H1 (cell line): Measurements from ENCODE around the gene PLEKHH2. TPM values are rescaled to one million over a fixed set of nuclear protein-coding genes. Genes with fewer than 3 reads are reported as not detected.

Source experiments
- CTCF ChIA-PET: fragments of 300-600 bp; sonication (Branson Sonifier 250); formaldehyde crosslinking; loops from one replicate; lab custom pipeline; 2021; ENCODE audit not compliant: partially characterized antibody; lab: Charles Lee
- POLR2A ChIA-PET: fragments of 300-600 bp; sonication (Branson Sonifier 250); formaldehyde crosslinking; loops from one replicate; lab custom pipeline; 2021; ENCODE audit warnings: inconsistent platforms; ENCODE audit not compliant: partially characterized antibody; lab: Charles Lee
- DNase-seq, 2 experiments: peaks; one replicate each; pipeline versions ENCODE4 v3.0.0 to v3.0.0-alpha.2; 2010 to 2022; ENCODE audit warnings: low spot score in 2 of 2, low read depth in 1 of 2, mixed read lengths in 1 of 2
- FAIRE-seq: peaks from 2 replicates; lab custom pipeline; 2011; peaks lifted over from hg19 to GRCh38; lab: Jason Lieb, UNC
- H2AFZ ChIP-seq: 2 replicates; pipeline ENCODE4 v1.8.1; 2012; ENCODE audit warnings: low read length, inconsistent platforms
- H2AK5ac ChIP-seq: 2 replicates; pipeline ENCODE4 v1.6.1; 2013; ENCODE audit warnings: low read depth, low read length
- H2BK120ac ChIP-seq: replicated peaks from 2 replicates; pipeline ENCODE3; 2013; ENCODE audit warnings: low read depth, low read length, inconsistent platforms
- H2BK12ac ChIP-seq: 2 replicates; pipeline ENCODE4 v1.6.1; 2013; ENCODE audit warnings: low read depth, low read length
- H2BK15ac ChIP-seq: 2 replicates; pipeline ENCODE4 v1.6.1; 2013; ENCODE audit warnings: low read length
- H2BK20ac ChIP-seq: 2 replicates; pipeline ENCODE4 v1.6.1; 2013; ENCODE audit warnings: low read length
- H2BK5ac ChIP-seq: 2 replicates; pipeline ENCODE4 v1.6.1; 2013; ENCODE audit warnings: low read depth, low read length
- H3K14ac ChIP-seq: 2 replicates; pipeline ENCODE4 v1.6.1; 2013; ENCODE audit warnings: inconsistent platforms; ENCODE audit not compliant: insufficient read length
- H3K18ac ChIP-seq: 2 replicates; pipeline ENCODE4 v1.6.1; 2013; ENCODE audit warnings: low read length; ENCODE audit errors: extremely low read depth
- H3K23ac ChIP-seq: 2 replicates; pipeline ENCODE4 v1.6.1; 2013; ENCODE audit warnings: inconsistent platforms; ENCODE audit not compliant: insufficient read length
- H3K23me2 ChIP-seq: 2 replicates; pipeline ENCODE4 v1.6.1; 2013; ENCODE audit warnings: low read depth, low read length
- H3K27ac ChIP-seq: 2 replicates; pipeline ENCODE4 v1.6.1; 2011; ENCODE audit warnings: low read depth, low read length, inconsistent platforms
- H3K27me3 ChIP-seq, 4 experiments: replicated peaks in 1 of 4; 1 replicate in 1 of 4; 2 replicates in 3 of 4; pipeline versions ENCODE4 v1.6.1 to v1.8.1; 2011 to 2013; ENCODE audit warnings: low read length in 3 of 4, mild to moderate bottlenecking in 3 of 4, inconsistent platforms in 2 of 4, mixed read lengths in 2 of 4, moderate library complexity in 1 of 4; ENCODE audit not compliant: control insufficient read depth in 3 of 4, insufficient read depth in 3 of 4; ENCODE audit errors: extremely low read depth in 1 of 4
- H3K36me3 ChIP-seq, 4 experiments: 2 replicates each; pipeline versions ENCODE4 v1.6.1 to v1.8.1; 2011 to 2013; ENCODE audit warnings: mild to moderate bottlenecking in 4 of 4, low read length in 3 of 4, moderate library complexity in 2 of 4, control low read depth in 1 of 4, inconsistent platforms in 1 of 4; ENCODE audit not compliant: insufficient read depth in 4 of 4, control insufficient read depth in 2 of 4
- H3K4ac ChIP-seq: replicated peaks from 2 replicates; pipeline ENCODE3; 2013; ENCODE audit warnings: low read length, low read depth, mixed read lengths, inconsistent platforms; ENCODE audit not compliant: insufficient read length
- H3K4me1 ChIP-seq, 4 experiments: replicated peaks in 1 of 4; 1 replicate in 1 of 4; 2 replicates in 3 of 4; pipeline versions ENCODE4 v1.6.1 to v1.8.1; 2011 to 2013; ENCODE audit warnings: low read length in 3 of 4, inconsistent platforms in 2 of 4, mixed read lengths in 1 of 4; ENCODE audit not compliant: insufficient read depth in 4 of 4, control insufficient read depth in 3 of 4
- H3K4me2 ChIP-seq, 2 experiments: 2 replicates each; pipeline versions ENCODE4 v1.6.1 to v1.8.1; 2011 to 2013; ENCODE audit warnings: low read depth in 2 of 2, low read length in 2 of 2, control low read depth in 1 of 2, inconsistent platforms in 1 of 2, mild to moderate bottlenecking in 1 of 2; ENCODE audit not compliant: insufficient read depth in 1 of 2
- H3K4me3 ChIP-seq, 4 experiments: fragments of 200-600, 300-600 bp in 1 of 4; sonication (generic), shearing (Covaris generic), sonication (Bioruptor Twin) in 1 of 4; 2 replicates each; pipeline versions ENCODE4 v1.5.1 to v1.8.1; 2011 to 2016; ENCODE audit warnings: low read length in 4 of 4, low read depth in 3 of 4, control low read depth in 2 of 4, inconsistent platforms in 2 of 4, mild to moderate bottlenecking in 2 of 4, mixed read lengths in 1 of 4, moderate library complexity in 1 of 4; ENCODE audit not compliant: insufficient read depth in 2 of 4; ENCODE audit errors: extremely low read depth in 1 of 4
- H3K56ac ChIP-seq: replicated peaks from 2 replicates; pipeline ENCODE3; 2013; ENCODE audit warnings: low read depth, mild to moderate bottlenecking, mixed read lengths, low read length, inconsistent platforms; ENCODE audit not compliant: insufficient read length
- H3K79me1 ChIP-seq: 2 replicates; pipeline ENCODE4 v1.6.1; 2013; ENCODE audit warnings: low read depth, low read length, control low read depth
- H3K79me2 ChIP-seq, 2 experiments: 2 replicates each; pipeline versions ENCODE4 v1.6.1 to v1.8.1; 2012 to 2013; ENCODE audit warnings: low read length in 2 of 2, mild to moderate bottlenecking in 2 of 2, inconsistent platforms in 1 of 2; ENCODE audit not compliant: insufficient read depth in 2 of 2, control insufficient read depth in 1 of 2
- H3K9ac ChIP-seq, 4 experiments: replicated peaks in 1 of 4; 1 replicate in 1 of 4; 2 replicates in 3 of 4; pipeline versions ENCODE4 v1.6.1 to v1.8.1; 2011 to 2013; ENCODE audit warnings: low read depth in 3 of 4, low read length in 3 of 4, control low read depth in 2 of 4, mild to moderate bottlenecking in 2 of 4, moderate library complexity in 2 of 4, inconsistent platforms in 1 of 4; ENCODE audit errors: extremely low read depth in 1 of 4
- H3K9me3 ChIP-seq, 2 experiments: 2 replicates each; pipeline versions ENCODE4 v1.6.1 to v1.8.1; 2012 to 2013; ENCODE audit warnings: mild to moderate bottlenecking in 2 of 2, moderate library complexity in 2 of 2, control low read depth in 1 of 2, inconsistent platforms in 1 of 2, low read depth in 1 of 2, low read length in 1 of 2, mixed read lengths in 1 of 2; ENCODE audit not compliant: insufficient read depth in 2 of 2
- H4K20me1 ChIP-seq, 2 experiments: replicated peaks in 1 of 2; 2 replicates each; pipeline versions ENCODE3 to v1.8.1; 2011 to 2013; ENCODE audit warnings: inconsistent platforms in 2 of 2, low read length in 2 of 2, mild to moderate bottlenecking in 1 of 2; ENCODE audit not compliant: insufficient read depth in 2 of 2, control insufficient read depth in 1 of 2
- H4K5ac ChIP-seq: 2 replicates; pipeline ENCODE4 v1.6.1; 2013; ENCODE audit warnings: low read length, low read depth, mixed read lengths, inconsistent platforms; ENCODE audit not compliant: insufficient read length
- H4K8ac ChIP-seq: 2 replicates; pipeline ENCODE4 v1.8.0; 2013; ENCODE audit warnings: mild to moderate bottlenecking, moderate library complexity, low read length, inconsistent platforms; ENCODE audit not compliant: insufficient read depth; ENCODE audit errors: extremely low read depth
- H4K91ac ChIP-seq: replicated peaks from 2 replicates; pipeline ENCODE3; 2013; ENCODE audit warnings: low read length, mixed read lengths, inconsistent platforms; ENCODE audit not compliant: insufficient read length
- RBBP5 ChIP-seq: IDR thresholded peaks from 2 replicates; pipeline ENCODE4 v1.7.1; 2012; ENCODE audit warnings: low read depth, mild to moderate bottlenecking, inconsistent platforms, low read length, moderate library complexity, borderline replicate concordance
- SIN3A ChIP-seq, 2 experiments: IDR thresholded peaks in 1 of 2; conservative IDR thresholded peaks in 1 of 2; 2 replicates each; pipeline ENCODE4 v1.6.1; 2011 to 2012; ENCODE audit warnings: low read length in 2 of 2, improper control_type of control experiment in 1 of 2, low read depth in 1 of 2, mild to moderate bottlenecking in 1 of 2
- TAF1 ChIP-seq: IDR thresholded peaks from 2 replicates; pipeline ENCODE4 v1.6.1; 2011; ENCODE audit warnings: mild to moderate bottlenecking, low read depth, low read length
- polyA plus RNA-seq, 7 experiments: library from polyadenylated mRNA; depleted of rRNA in 3 of 7; stranded (reverse) in 5 of 7; unstranded in 2 of 7; fragments of >200 nt in 5 of 7; fragments of 200-250 nt in 2 of 7; gene quantifications; 1 replicate in 5 of 7; 2 replicates in 1 of 7; 4 replicates in 1 of 7; pipeline versions ENCODE4 v1.2.1 to v1.2.3, GENCODE V29; 2011 to 2013; ENCODE audit warnings: missing spikeins in 2 of 7, mixed read lengths in 2 of 7
- total RNA-seq: library from RNA; stranded (reverse); fragmentation: NEBNext Ultra II Directional; extraction: Animal tissue kit (Norgen Biotek cat#: 25700); gene quantifications from 2 replicates; pipeline ENCODE4 v1.2.1, GENCODE V29; 2021

The PLEKHH2 gene
- total and polyA plus RNA-seq, 2 of the 8 experiments (the other 6 are each of a cell fraction or from before 2014, with no cell fraction given) = 2.2 to 5.0 TPM

DNA sequence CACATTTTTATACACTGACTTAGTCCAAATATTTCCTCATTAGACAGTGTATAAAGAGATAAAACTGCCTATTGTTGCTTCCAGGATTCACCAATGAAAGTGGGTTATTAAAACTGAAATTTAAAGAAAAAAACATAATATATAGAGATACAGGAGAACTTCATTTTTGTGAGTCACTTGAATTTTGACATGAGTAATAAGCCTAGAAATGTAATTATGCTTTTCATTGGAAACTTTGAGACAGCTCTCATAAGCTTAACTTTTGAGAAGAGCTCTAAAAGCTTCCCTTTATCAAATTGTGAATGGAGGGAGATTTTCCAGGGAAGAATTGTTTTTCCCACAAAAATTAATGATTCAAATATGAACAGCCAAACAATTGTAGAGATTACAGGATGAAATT lies 150.8 kb downstream of the PLEKHH2 start:
- H4K5ac ChIP-seq = no peak overlapping the region
- no peak overlapping the region for H2AFZ ChIP-seq
- H2BK120ac ChIP-seq = no peak overlapping the region
- ChIA-PET POLR2A (no interaction called here), CTCF (interaction anchor here (0.7 to 1.3 kb wide), 4 partner anchors 11 to 443 kb away, joined by 3 read pairs; no protein-coding TSS in a partner anchor)
- H4K8ac ChIP-seq = no peak overlapping the region
- H3K4me3 ChIP-seq = no peak overlapping the region
- no peaks in the 10 kb centered on the region for H3K79me2 ChIP-seq
- no peaks in the 10 kb centered on the region for H3K27me3 ChIP-seq
- no peaks in the 10 kb centered on the region for H3K4me1 ChIP-seq
- H3K79me1 ChIP-seq = no peaks in the 10 kb centered on the region
- FAIRE-seq (no peak), DNase-seq (no peak)
- no peak overlapping the region for H3K4ac ChIP-seq
- no peak overlapping the region for H2BK20ac ChIP-seq
- no peaks in the 10 kb centered on the region for H3K23me2 ChIP-seq
- H2AK5ac ChIP-seq = no peak overlapping the region
- H2BK15ac ChIP-seq = no peak overlapping the region
- no peaks in the 10 kb centered on the region for H3K9me3 ChIP-seq
- H3K18ac ChIP-seq = no peak overlapping the region
- H3K4me2 ChIP-seq = no peak overlapping the region
- no peaks in the 10 kb centered on the region; a peak in 1 of 8 replicates for H3K36me3 ChIP-seq
- H3K27ac ChIP-seq = no peak overlapping the region
- H2BK12ac ChIP-seq = no peak overlapping the region
- no peak overlapping the region for H3K9ac ChIP-seq
- no peak overlapping the region for H3K23ac ChIP-seq
- H2BK5ac ChIP-seq = no peak overlapping the region
- H4K20me1 ChIP-seq = no peaks in the 10 kb centered on the region
- no peak overlapping the region for H3K56ac ChIP-seq
- H3K14ac ChIP-seq = no peak overlapping the region
- H4K91ac ChIP-seq = no peak overlapping the region
- TF ChIP-seq TAF1 (no peak), SIN3A (conservative IDR thresholded peaks at IDR 0.05 in 1 of 2, IDR thresholded peaks at IDR 0.05 in 1 of 2; ENCODE audit: low read depth in 1 of 2, low read length in 2 of 2) (no peak), RBBP5 (no peak)
